HG03342 (cell line): ENCODE data around the gene CLTA.
"Not testable (repeated sequence)": the region's sequence is repeated elsewhere in the genome, so short reads cannot be mapped to it uniquely, and the experiment has no call there.

Experiments
- ATAC-seq: cut with Tn5 transposase; IDR thresholded peaks from one replicate; pipeline ENCODE4 v1.9.1; 2021; ENCODE audit warnings: mild to moderate bottlenecking, moderate library complexity; ENCODE audit not compliant: unreplicated experiment

The CLTA gene

DNA sequence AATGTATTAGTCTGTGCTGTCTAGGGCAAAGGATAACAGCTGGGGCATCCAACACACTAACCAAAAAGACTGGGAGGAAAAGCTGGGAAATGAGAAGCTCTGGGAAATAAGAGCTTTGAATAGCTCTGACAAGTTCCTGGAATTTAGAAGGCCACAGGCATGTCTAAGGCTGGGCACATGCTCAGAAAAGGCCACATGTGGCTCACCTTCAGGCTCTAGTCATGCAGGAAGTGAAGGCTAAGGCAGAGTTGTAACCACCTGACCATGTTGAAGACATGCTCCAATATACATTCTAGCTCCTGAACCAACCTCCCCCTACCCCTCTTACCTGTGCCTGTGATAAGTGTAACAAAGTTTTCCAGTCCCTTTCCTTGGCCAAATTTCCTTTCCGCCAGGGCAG is 31.7 kb downstream of the CLTA start:
- ATAC-seq, result no peak

DNA sequence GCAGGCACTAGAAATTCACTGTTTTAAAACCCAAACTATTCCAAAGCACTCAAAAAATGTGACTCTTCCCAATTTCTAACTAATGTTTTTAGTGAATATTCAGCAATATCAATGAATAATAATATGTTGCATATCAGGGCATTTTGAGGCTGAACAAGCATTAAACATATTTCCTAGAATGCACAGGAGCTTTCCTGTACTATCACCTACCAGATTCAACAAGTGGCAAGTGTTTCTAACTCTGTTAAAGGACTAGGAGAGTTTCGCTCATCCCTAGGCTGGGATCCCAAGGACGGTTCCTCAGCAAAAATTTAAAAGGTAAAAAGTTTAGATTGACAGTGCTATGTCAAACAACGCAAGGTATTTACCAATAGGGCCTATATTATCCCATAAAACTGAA is 46.5 kb downstream of the CLTA start:
- no peak for ATAC-seq

DNA sequence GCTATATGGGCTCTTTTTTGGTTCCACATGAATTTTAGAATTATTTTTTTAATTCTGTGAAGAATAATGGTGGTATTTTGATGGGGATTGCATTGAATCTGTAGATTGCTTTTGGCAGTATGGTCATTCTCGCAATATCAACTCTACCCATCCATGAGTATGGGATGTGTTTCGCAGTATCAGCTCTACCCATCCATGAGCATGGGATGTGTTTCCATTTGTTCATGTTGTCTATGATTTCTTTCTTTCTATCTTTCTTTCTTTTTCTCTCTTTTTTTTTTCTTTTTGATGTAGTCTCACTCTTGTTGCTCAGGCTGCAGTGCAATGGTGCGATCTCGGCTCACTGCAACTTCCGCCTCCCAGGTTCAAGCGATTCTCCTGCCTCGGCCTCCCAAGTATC is 48.5 kb downstream of the CLTA start:
- not testable (repeated sequence) for ATAC-seq

DNA sequence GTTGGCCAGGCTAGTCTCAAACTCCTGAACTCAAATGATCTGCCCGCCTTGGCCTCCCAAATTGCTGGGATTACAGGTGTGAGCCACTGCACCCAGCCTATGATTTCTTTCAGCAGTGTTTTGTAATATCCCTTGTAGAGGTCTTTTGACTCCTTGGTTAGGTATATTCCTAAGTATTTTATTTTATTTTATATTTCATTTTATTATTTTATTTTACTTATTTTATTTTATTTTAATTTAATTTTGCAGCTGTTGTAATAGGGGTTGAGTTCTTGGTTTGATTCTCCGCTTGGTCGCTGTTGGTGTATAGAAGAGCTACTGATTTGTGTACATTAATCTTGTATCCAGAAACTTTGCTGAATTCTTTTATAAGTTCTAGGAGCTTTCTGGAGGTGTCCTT is 49.0 kb downstream of the CLTA start:
- not testable (repeated sequence) for ATAC-seq

DNA sequence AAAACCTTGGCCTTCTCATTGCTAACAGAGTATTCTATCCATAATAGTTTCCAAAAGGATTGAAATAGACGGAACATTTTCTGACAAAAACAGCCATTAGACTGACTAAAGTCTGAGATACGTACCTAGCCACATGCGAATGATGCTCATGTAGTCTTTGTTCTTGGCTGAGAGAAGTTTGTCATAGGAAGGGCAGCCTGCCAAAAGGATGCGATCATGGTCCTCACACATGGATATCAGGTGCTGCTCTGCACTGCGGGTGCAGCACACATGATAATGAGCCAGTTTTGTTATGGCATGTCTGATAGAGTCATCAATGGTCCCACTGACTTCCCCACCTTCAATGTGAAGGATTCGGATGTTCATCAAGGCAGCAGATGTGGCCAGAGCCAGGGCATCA is 55.2 kb downstream of the CLTA start:
- ATAC-seq, result no peak

DNA sequence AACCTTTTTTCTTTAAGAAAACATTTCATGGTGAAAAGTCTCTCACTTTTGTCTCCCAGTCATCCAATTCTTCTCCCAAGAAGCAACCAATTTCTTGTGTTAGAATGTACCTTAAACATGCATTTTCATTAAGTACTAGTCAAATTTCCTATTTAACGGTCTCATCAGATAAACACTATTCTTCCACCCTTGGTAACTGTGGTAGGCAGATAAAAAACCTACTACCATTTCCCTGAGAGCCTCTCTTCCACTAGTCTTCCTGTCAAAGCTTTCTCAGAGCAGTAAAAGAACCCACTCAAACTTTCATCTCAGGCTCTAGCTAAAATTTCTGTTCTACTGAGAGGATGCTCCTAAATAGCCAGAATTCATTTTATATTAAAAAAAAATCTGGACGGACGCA is 56.6 kb downstream of the CLTA start:
- no peak for ATAC-seq

DNA sequence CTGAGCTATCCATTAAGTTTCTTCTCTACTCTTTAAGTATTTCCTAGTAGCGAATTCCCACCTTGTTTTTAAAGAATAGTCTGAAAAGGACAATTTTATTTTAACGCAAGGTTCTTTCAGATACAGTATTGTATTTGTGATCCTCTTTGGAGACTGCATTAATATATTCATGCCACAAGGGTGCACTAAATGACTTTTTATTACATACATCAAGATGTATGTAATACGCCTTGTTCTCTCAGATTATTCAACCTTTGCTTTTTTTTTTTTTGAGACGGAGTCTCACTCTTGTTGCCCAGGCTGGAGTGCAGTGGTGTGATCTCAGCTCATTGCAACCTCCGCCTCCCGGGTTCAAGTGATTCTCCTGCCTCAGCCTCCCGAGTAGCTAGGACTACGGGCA is 57.3 kb downstream of the CLTA start:
- ATAC-seq, result not testable (repeated sequence)

DNA sequence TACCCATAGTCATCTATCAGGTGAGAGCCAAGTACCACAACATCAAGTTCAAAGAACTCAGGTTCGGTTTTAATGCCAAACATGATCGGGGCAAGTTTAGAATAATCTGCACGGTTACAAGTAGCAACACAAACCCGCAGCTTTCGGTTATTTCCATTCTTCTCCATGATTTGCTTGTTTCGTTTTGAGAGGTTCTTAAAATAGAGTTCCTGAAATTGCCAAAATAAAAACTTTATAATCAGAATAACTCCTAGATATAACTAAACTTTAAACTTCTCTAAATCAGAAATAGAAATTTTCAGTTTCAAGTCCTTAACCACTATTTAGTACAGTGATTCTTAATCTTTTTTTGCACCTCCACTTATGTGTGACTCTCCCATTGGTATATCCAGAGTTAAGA is 58.5 kb downstream of the CLTA start:
- no peak for ATAC-seq

DNA sequence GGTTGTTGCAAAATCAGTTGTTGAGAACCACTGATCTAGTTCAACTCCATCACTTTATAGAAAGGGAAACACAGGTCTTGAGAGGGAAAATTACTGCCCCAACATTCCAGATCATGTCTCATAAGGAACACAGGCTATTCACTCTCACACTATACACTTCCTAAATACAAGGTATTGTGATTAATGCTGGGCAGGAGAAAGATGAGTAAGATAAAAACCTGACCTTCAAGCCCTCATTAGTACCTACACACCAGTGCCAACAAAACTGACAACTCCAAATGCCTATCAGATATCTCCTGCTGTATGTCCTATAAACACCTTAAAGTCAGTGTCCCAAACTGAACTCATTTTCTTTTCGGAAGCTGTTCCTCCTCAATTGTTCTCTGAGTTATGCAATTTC is 59.4 kb downstream of the CLTA start:
- ATAC-seq, result no peak

DNA sequence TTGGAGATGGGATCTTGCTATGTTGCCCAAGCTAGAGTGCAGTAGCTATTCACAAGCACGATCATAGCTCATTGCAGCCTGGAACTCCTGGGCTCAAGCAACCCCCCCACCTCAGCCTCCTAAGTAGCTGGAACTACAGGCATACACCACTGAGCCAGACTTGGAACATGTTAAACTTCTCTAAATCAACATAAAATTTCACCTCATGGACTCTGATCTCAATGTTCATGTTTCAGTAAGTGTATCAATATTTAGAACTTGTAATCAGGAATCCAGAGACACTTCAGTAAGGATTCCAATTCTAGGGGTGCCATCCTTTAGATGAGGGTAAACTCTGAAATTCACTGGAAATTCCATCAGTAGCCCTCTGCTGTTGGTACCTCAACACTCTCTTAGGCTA is 60.7 kb downstream of the CLTA start:
- ATAC-seq, result no peak

DNA sequence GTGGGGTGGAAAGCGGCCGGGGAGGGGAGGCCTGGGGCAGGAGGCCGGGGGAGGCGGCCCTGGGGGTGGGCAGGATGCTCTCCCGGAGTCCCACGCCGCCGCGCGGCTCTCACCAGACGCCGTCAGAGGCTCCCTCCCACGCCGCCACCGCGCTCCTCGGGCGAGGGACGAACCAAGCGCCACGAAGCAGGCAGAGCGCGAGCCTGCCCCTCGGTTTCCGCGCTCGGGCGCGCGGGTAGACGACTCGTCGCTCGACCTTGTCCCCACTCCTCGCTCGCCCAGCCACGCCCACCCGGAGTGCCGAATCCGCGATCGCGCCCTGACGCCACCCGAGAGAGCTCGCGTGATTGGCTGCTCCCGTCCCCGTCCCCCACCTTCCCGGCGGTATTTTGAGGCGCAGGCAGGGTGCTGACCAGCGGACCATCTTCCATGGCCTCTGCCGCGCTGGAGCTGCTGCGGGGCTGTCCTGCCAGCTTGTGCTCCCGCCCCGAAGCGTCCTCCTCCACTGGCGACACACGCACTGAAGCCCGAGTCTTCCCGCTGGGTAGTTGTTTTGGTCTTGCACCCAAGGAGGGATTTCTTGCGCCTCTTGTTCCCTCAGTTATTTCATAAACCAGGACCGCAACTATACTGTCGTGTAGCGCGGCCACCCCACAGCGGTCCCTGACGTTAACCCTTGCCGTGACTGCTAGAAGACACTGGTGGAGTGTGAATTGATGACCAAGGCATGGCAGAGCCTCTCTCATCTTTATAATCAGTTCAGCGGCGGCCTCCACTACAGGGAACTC is 67.7 kb downstream of the CLTA start, which contains the start of gene GNE:
GNE (minus strand) TSS at position 241 of the 788 bp plus-strand sequence. CDS start 9,093 bp downstream, outside the sequence.
- peak; percentile 87 for ATAC-seq

DNA sequence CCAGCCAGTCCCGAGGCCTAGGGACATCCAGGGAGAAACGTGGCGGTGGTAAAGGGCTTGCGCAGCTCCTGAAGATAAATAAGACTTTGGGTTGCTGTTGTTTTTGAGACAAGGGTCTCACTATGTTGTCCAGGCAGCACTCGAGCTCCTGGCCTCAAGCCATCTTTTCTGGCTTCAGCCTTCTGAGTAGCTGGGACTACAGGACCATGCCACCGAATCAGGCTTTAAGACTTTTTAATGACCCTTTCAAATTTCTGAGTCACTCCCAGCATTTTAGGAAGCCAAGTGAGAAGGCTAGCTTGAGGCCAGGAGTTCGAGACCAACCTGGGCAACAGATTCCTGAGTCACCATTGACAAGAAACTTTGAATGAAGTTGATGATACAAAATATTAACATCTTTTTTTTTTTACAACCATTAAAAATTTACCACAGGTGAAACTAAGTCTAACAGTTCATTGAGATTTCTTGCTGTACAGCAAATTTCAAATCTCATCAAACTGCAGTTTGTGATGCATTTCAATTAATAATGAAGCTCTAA is 68.3 kb downstream of the CLTA start:
- no peak for ATAC-seq
